Uterus (tissue), 4 donors: ENCODE measurements around the gene RAP1B. TPM values are rescaled to one million over a fixed set of nuclear protein-coding genes. Genes with fewer than 3 reads are reported as not detected.

Source experiments
- DNase-seq, 2 donors: peaks; one replicate each; pipeline ENCODE4 v3.0.0-alpha.2; 2019 to 2020
- H3K27ac ChIP-seq, 2 donors: fragments of 200-600 bp; sonication (generic); 1 replicate in 1 of 2; 2 replicates in 1 of 2; pipeline ENCODE4 v1.5.1; 2016 to 2018
- H3K27me3 ChIP-seq, 2 donors: fragments of 200-600 bp; sonication (generic); one replicate each; pipeline ENCODE4 v1.5.1; 2018 to 2019; ENCODE audit warnings: control low read depth in 1 of 2
- H3K36me3 ChIP-seq, 2 donors: fragments of 200-600 bp; sonication (generic); one replicate each; pipeline ENCODE4 v1.5.1; 2019; ENCODE audit warnings: control low read depth in 1 of 2
- H3K4me1 ChIP-seq, 2 donors: fragments of 200-600 bp; sonication (generic); one replicate each; pipeline ENCODE4 v1.5.1; 2018 to 2019; ENCODE audit warnings: control low read depth in 1 of 2
- H3K4me3 ChIP-seq, 2 donors: fragments of 200-600 bp; sonication (generic); 1 replicate in 1 of 2; 2 replicates in 1 of 2; pipeline ENCODE4 v1.5.1; 2018 to 2019; ENCODE audit warnings: mild to moderate bottlenecking in 1 of 2
- H3K9me3 ChIP-seq, 2 donors: fragments of 200-600 bp; sonication (generic); one replicate each; pipeline ENCODE4 v1.5.1; 2019; ENCODE audit warnings: control low read depth in 1 of 2
- CTCF ChIP-seq, 4 experiments: fragments of 200-600 bp in 2 of 4; fragments of 450-650 bp in 2 of 4; sonication (generic) in 2 of 4; IDR thresholded peaks; one replicate each; pipeline ENCODE4 v1.5.1; 2016 to 2019; ENCODE audit warnings: antibody characterized with exemption in 4 of 4, mild to moderate bottlenecking in 2 of 4, moderate library complexity in 1 of 4
- POLR2A ChIP-seq, 2 donors: fragments of 450-650 bp; IDR thresholded peaks; one replicate each; pipeline ENCODE4 v1.6.1; 2016; ENCODE audit warnings: antibody characterized with exemption in 2 of 2, mild to moderate bottlenecking in 1 of 2, moderate library complexity in 1 of 2
- intact Hi-C: fragments of 100-400 bp; cut with DNase I; formaldehyde crosslinking; loops from one replicate; pipeline ENCODE4 v1.15.1; 2023; ENCODE audit warnings: low total_unique reads
- total RNA-seq, 4 donors: library from RNA; depleted of rRNA in 3 of 4; stranded (reverse); fragments of >200 nt in 3 of 4; gene quantifications; one replicate each; pipeline versions ENCODE4 v1.1.0 to v1.2.4, GENCODE V29; 2014 to 2023
- donor health status: DM: yes; HTN: yes; CAD: no.

RAP1B gene
- total RNA-seq, 4 donors from 2014 or later: 166 to 257 (median 214) TPM

DNA sequence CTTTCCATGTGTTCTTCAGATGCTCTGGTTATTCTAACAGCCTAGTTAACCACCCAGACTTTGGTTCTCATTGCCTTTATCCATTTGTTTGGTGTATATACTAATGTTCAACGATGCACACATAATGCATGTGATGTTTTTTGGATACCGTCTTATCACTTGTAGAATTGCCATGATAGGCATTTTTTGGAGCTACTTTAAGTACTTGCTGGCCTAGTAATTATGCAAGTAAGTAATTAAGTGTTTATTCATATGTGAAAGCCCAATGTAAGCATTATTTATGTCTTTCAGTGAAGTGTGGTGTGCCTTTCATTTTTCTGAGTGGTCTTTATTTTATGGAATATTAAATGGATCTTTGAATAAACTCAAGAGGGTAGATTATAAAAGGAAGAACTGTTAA lies 14.2 kb downstream of the RAP1B start:
- Histone ChIP-seq H3K4me3 (no peak overlapping the region), H3K36me3 (no peaks in the 10 kb centered on the region), H3K27me3 (no peaks in the 10 kb centered on the region), H3K27ac (no peak overlapping the region), H3K9me3 (peaks cover 0 to 8% of the 10 kb centered on the region in 2 donors), H3K4me1 (peaks cover 0 to 5% of the 10 kb centered on the region in 2 donors)
- intact Hi-C loops: no loop called here
- no peak for DNase-seq
- TF ChIP-seq POLR2A (IDR thresholded peaks at IDR 0.05) (no peak), CTCF (IDR thresholded peaks at IDR 0.05) (no peak)

DNA sequence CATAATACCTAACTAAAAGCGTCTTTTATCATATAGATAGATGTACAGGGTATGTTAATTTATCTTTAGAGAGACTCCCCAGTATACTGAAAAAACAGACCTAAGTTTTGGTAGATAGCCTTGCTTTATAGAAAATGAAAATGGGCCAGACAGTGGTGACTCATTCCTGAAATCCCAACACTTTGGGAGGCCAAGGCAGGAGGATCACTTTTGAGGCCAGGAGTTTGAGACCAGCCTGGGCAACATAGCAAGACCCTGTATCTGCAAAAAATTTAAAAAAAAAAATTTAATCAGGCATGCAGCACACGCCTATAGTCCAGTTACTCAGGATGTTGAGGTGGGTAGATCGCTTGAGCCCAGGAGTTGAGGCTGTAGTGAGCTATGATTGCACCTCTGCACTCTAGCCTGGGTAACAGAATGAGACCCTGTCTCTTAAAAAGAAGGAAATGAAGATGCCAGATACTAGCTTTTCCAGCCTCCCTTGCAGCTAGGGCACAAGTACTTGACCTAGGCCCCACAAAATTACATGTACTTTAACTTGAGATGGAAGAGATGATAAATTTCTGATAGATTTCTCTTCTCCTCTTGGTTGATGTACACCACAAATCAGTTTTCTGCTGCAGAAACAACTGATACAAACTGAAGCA lies 17.1 kb downstream of the RAP1B start:
- Histone ChIP-seq H3K4me1 (no peaks in the 10 kb centered on the region), H3K27me3 (no peaks in the 10 kb centered on the region), H3K36me3 (no peaks in the 10 kb centered on the region), H3K27ac (no peak overlapping the region), H3K9me3 (peaks cover 0 to 8% of the 10 kb centered on the region in 2 donors), H3K4me3 (no peak overlapping the region)
- no peak for DNase-seq
- intact Hi-C loops: no loop called here
- TF ChIP-seq POLR2A (IDR thresholded peaks at IDR 0.05) (no peak), CTCF (IDR thresholded peaks at IDR 0.05) (no peak)

DNA sequence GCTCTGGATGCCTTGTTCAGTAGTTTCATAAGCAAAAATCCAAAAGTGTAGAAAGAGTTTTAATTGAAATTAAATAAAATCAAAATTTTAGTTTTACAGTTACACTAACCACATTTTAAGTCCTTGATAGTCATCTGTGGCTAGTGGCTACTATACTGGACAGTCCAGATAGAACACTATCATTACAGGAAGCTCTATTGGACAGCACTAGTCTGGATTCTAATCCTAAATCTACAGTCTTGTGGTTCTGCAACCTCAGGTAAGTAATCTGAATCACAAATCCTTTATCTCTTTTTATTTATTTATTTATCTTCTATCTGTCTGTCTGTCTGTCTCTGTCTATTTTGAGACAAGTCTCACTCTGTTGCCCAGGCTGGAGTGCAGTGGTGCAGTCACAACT lies 18.0 kb downstream of the RAP1B start:
- TF ChIP-seq CTCF (IDR thresholded peaks at IDR 0.05): no peak
- TF ChIP-seq POLR2A (IDR thresholded peaks at IDR 0.05): no peak
- Histone ChIP-seq H3K4me1 (no peaks in the 10 kb centered on the region), H3K36me3 (no peaks in the 10 kb centered on the region), H3K4me3 (no peak overlapping the region), H3K27ac (no peak overlapping the region), H3K9me3 (peaks cover 0 to 8% of the 10 kb centered on the region in 2 donors), H3K27me3 (no peaks in the 10 kb centered on the region)
- no peak for DNase-seq
- intact Hi-C loops: no loop called here

GRCh38 chr12:68630050-68630449 lies 19.4 kb downstream of the RAP1B start:
- Histone ChIP-seq H3K27ac (no peak overlapping the region), H3K4me3 (no peak overlapping the region), H3K9me3 (peaks cover 0 to 8% of the 10 kb centered on the region in 2 donors), H3K4me1 (no peaks in the 10 kb centered on the region), H3K27me3 (no peaks in the 10 kb centered on the region), H3K36me3 (no peaks in the 10 kb centered on the region)
- intact Hi-C loops: no loop called here
- TF ChIP-seq POLR2A (IDR thresholded peaks at IDR 0.05) (no peak), CTCF (IDR thresholded peaks at IDR 0.05) (no peak)
- DNase-seq: no peak

DNA sequence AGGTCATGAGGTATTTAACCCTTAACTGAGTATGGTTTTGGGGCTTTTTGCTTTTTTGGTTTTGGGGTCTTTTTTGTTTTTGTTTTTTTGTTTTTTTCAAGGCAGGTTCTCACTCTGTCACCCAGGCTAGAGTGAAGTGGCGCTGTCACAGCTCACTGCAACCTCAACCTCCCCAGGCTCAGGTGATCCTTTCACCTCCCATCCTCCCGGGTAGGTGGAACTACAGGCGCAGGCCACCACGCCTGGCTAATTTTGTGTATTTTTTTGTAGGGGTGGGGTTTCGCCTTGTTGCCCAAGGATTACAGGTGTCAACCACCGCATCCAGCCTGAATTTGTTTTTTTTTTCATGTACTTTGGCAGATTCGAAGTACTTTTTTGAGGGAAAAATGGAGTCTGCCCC lies 19.9 kb downstream of the RAP1B start:
- intact Hi-C loops: no loop called here
- TF ChIP-seq CTCF (IDR thresholded peaks at IDR 0.05) (no peak), POLR2A (IDR thresholded peaks at IDR 0.05) (no peak)

More for the DNA sequence above, 19.9 kb downstream of the RAP1B start:
- DNase-seq: no peak
- no peaks in the 10 kb centered on the region for H3K4me1 ChIP-seq
- H3K27me3 ChIP-seq: no peaks in the 10 kb centered on the region
- peaks cover 0 to 8% of the 10 kb centered on the region in 2 donors for H3K9me3 ChIP-seq
- no peak overlapping the region for H3K4me3 ChIP-seq
- H3K27ac ChIP-seq: no peak overlapping the region
- no peaks in the 10 kb centered on the region for H3K36me3 ChIP-seq
